Esophagus squamous epithelium (tissue), 5 donors: Measurements from ENCODE around the gene UCP1. TPM values are rescaled to one million over a fixed set of nuclear protein-coding genes. Genes with fewer than 3 reads are reported as not detected.

Experiments used
- DNase-seq: peaks from one replicate; lab custom pipeline; 2025; lab: John Stamatoyannopoulos, UW
- H3K27ac ChIP-seq, 4 donors: fragments of 200-600 bp; sonication (generic); one replicate each; pipeline ENCODE4 v1.5.1; 2016 to 2019; ENCODE audit warnings: mild to moderate bottlenecking in 1 of 4
- H3K27me3 ChIP-seq, 4 donors: fragments of 200-600 bp; sonication (generic); 1 replicate in 3 of 4; 2 replicates in 1 of 4; pipeline versions ENCODE4 v1.5.1 to v1.6.0; 2017 to 2021; ENCODE audit warnings: antibody characterized with exemption in 1 of 4
- H3K36me3 ChIP-seq, 3 donors: fragments of 200-600 bp; sonication (generic); one replicate each; pipeline ENCODE4 v1.5.1; 2016 to 2019
- H3K4me1 ChIP-seq, 3 donors: fragments of 200-600 bp; sonication (generic); one replicate each; pipeline ENCODE4 v1.5.1; 2017 to 2019
- H3K4me3 ChIP-seq, 4 donors: fragments of 200-600 bp; sonication (generic); 1 replicate in 3 of 4; 2 replicates in 1 of 4; pipeline ENCODE4 v1.5.1; 2016 to 2019; ENCODE audit warnings: mild to moderate bottlenecking in 2 of 4, moderate library complexity in 1 of 4
- H3K9me3 ChIP-seq, 3 donors: fragments of 200-600 bp; sonication (generic); one replicate each; pipeline ENCODE4 v1.5.1; 2016 to 2019
- CTCF ChIP-seq, 6 experiments: fragments of 450-650 bp in 4 of 6; fragments of 200-600 bp in 2 of 6; sonication (generic) in 2 of 6; IDR thresholded peaks; one replicate each; pipeline ENCODE4 v1.5.1; 2016 to 2019; ENCODE audit warnings: antibody characterized with exemption in 6 of 6, mild to moderate bottlenecking in 4 of 6, moderate library complexity in 4 of 6
- POLR2A ChIP-seq, 4 donors: fragments of 450-650 bp; IDR thresholded peaks; one replicate each; pipeline ENCODE4 v1.6.1; 2017; ENCODE audit warnings: antibody characterized with exemption in 4 of 4, mild to moderate bottlenecking in 4 of 4, moderate library complexity in 3 of 4
- WGBS, 2 donors: methylation state at CpG; one replicate each; pipeline ENCODE4 v1.1.5; 2018; 5-methylcytosine and 5-hydroxymethylcytosine counted together
- intact Hi-C: fragments of 100-400 bp; cut with DNase I; formaldehyde crosslinking; loops from one replicate; pipeline ENCODE4 v1.15.0; 2022
- total RNA-seq, 4 donors: library from RNA; depleted of rRNA; stranded (reverse); fragments of >200 nt; gene quantifications; one replicate each; pipeline ENCODE4 v1.1.0, GENCODE V29; 2016
- donor health status: DM: yes; HTN: yes; CAD: no.

The UCP1 gene, protein sequence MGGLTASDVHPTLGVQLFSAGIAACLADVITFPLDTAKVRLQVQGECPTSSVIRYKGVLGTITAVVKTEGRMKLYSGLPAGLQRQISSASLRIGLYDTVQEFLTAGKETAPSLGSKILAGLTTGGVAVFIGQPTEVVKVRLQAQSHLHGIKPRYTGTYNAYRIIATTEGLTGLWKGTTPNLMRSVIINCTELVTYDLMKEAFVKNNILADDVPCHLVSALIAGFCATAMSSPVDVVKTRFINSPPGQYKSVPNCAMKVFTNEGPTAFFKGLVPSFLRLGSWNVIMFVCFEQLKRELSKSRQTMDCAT
- not detected for total RNA-seq

DNA sequence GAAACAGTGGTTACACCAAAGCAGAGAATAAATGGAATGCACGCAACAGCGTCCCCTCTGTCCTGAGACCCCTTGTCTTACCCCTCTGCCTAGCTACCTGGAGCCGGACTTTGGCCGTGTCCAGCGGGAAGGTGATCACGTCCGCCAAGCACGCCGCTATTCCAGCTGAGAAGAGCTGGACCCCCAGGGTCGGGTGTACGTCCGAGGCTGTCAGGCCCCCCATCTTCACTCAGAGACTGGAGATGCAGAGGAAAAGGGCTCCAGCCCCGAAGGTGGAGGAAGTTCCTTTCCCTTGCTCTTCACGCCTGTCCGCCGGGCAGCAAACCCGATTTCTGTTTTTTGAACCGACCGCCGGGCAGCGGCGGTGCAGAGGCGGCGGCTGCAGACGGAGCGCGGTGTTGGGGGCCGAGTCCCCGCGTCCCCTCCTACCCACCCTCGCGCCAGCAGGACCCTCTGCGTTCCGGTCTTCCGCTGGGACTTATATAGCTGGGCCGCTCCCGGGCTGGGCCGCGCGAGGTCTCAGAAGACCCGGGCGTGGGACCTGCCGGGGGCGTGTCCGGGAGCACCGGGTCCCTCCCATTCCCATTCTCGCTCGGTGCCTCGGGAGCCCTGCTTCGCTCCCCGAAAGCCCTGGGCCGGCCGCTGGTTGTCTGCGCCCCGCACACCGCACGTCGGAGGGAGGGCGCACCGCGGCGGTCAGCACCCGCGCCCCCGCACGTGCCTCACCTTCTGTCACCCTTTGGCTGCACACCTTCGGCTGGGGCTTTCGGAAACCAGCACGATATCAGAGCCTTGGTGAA, at the start of gene UCP1:
UCP1 (minus strand) TSS at position 455 of the 800 bp plus-strand sequence; CDS start at position 223, 232 bp downstream.
- Histone ChIP-seq H3K27ac (no peak within 1 kb of the TSS), H3K4me1 (peaks cover 14 to 25% (median 18%) of the 10 kb centered on the region in 3 donors), H3K4me3 (peak within 1 kb of the TSS; percentile 28 to 71 (median 48)), H3K27me3 (peaks cover 0 to 79% (median 9%) of the 10 kb centered on the region in 4 donors), H3K36me3 (no peaks in the 10 kb centered on the region), H3K9me3 (peaks cover 0 to 10% (median 8%) of the 10 kb centered on the region in 3 donors)
- no peak for DNase-seq
- WGBS, 2 donors: 4 to 18% methylated on average over 14 to 38 of the region's 69 CpGs
- TF ChIP-seq CTCF (IDR thresholded peaks at IDR 0.05): no peak
- no peak for TF ChIP-seq POLR2A (IDR thresholded peaks at IDR 0.05)
- intact Hi-C loops: no loop called here

DNA sequence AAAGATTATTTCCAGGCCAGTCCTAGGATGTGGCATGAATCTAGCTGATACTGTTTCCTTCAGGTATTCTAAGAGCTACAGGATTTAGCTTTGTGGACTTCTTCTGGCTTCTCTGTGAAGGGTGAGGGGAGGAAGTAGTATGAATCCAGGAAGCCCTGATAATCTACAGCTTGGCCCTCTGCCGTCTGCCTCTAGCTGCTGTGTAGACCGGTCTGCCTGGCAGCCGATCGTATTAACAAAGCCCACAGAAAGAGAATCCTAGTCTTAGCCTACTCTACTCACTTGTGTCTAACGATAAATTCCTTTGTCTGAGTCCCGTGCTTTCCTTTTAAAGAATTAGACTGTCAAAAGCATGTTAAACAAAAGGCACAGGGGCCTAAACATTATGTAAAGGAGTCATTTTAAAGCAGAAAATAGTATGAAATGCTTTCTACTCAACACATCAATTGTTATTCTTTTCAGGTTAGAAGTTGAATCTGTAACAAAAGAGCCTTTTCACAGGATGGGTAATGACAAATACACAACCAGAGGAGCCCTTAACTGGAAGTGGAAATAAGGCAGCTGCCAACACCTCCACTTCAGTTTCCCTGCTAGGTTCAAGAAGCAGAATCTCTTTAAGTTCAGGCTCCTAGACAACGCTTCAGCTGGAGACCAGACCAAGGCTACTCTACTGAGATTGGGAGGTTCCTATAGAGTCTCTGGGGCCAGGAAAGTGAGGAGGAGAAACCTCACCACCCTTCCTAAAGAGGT, 48.9 kb upstream of the UCP1 start:
- H3K27me3 ChIP-seq: no peaks in the 10 kb centered on the region
- H3K36me3 ChIP-seq: peaks cover 0 to 16% (median 3%) of the 10 kb centered on the region in 3 donors
- TF ChIP-seq POLR2A (IDR thresholded peaks at IDR 0.05) (no peak), CTCF (IDR thresholded peaks at IDR 0.05) (no peak)
- no peak for DNase-seq
- intact Hi-C loops: no loop called here
- H3K4me3 ChIP-seq: no peak overlapping the region
- WGBS, 2 donors: 42 to 58% methylated on average over 5 to 7 of the region's 7 CpGs
- no peaks in the 10 kb centered on the region for H3K9me3 ChIP-seq
- no peak overlapping the region for H3K27ac ChIP-seq
- no peaks in the 10 kb centered on the region for H3K4me1 ChIP-seq

GRCh38 chr4:140615451-140615850, 46.7 kb upstream of the UCP1 start:
- no peaks in the 10 kb centered on the region for H3K27me3 ChIP-seq
- WGBS, 2 donors: 83% methylated on average over 1 of the region's 1 CpG
- H3K9me3 ChIP-seq: no peaks in the 10 kb centered on the region
- H3K36me3 ChIP-seq: no peaks in the 10 kb centered on the region
- DNase-seq: no peak
- H3K4me3 ChIP-seq: no peak overlapping the region
- no peak overlapping the region for H3K27ac ChIP-seq
- TF ChIP-seq CTCF (IDR thresholded peaks at IDR 0.05): no peak
- no peak for TF ChIP-seq POLR2A (IDR thresholded peaks at IDR 0.05)
- H3K4me1 ChIP-seq: no peaks in the 10 kb centered on the region
- intact Hi-C loops: no loop called here

GRCh38 chr4:140612357-140612756, 43.6 kb upstream of the UCP1 start:
- no peaks in the 10 kb centered on the region for H3K36me3 ChIP-seq
- DNase-seq: no peak
- H3K27ac ChIP-seq: no peak overlapping the region
- intact Hi-C loops: no loop called here
- 60 to 62% methylated on average over 1 of the region's 1 CpG for WGBS, 2 donors
- H3K27me3 ChIP-seq: no peaks in the 10 kb centered on the region
- H3K4me1 ChIP-seq: peaks cover 0 to 7% (median 0%) of the 10 kb centered on the region in 3 donors
- H3K4me3 ChIP-seq: no peak overlapping the region
- no peaks in the 10 kb centered on the region for H3K9me3 ChIP-seq
- TF ChIP-seq CTCF (IDR thresholded peaks at IDR 0.05) (no peak), POLR2A (IDR thresholded peaks at IDR 0.05) (no peak)
